ENCODE data around the gene KCNT2. TPM values are rescaled to one million over a fixed set of nuclear protein-coding genes. Genes with fewer than 3 reads are reported as not detected.

The KCNT2 gene
- total RNA-seq, 1 donor from 2014 or later, result not detected

DNA sequence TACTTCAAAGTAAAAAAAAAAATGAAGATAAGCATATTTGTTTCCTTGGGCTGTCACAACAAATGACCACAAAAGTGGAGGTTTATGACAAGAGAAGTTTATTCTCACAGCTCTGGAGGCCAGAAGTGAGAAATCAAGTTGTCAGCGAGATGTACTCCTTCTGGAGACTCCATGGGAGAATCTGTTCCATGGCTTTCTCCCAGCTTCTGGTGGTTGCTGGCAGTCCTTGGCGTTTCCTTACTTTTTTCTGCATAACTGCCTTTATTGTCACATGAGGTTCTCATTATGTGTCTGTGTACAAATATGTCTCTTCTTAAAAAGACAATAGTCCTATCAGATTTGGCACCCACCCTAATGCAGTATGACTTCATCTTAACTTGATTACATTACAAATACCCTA is 398.3 kb downstream of the KCNT2 start:
- DNase-seq, result no peak
- Mint-ChIP-seq H3K36me3 (ENCODE audit: low read depth) (no peaks in the 10 kb centered on the region), H3K4me1 (no peaks in the 10 kb centered on the region), H3K27me3 (no peaks in the 10 kb centered on the region), H3K9me3 (no peaks in the 10 kb centered on the region), H3K27ac (no peak overlapping the region), H3K4me3 (no peak overlapping the region)
- intact Hi-C loops (cut with micrococcal nuclease), result no loop called here

- no peak overlapping the region for H3K27ac Mint-ChIP-seq
- intact Hi-C loops (cut with micrococcal nuclease), result no loop called here
- H3K27me3 Mint-ChIP-seq, result no peaks in the 10 kb centered on the region
- no peaks in the 10 kb centered on the region for H3K4me1 Mint-ChIP-seq
- no peak overlapping the region for H3K4me3 Mint-ChIP-seq
- H3K36me3 Mint-ChIP-seq (ENCODE audit: low read depth), result no peaks in the 10 kb centered on the region
- H3K9me3 Mint-ChIP-seq, result no peaks in the 10 kb centered on the region
- DNase-seq, result no peak
Measured at GRCh38 chr1:196209265-196209664, 399.0 kb downstream of the KCNT2 start.

GRCh38 chr1:196207612-196208217 is 400.5 kb downstream of the KCNT2 start:
- intact Hi-C loops (cut with micrococcal nuclease), result no loop called here
- DNase-seq, result no peak
- Mint-ChIP-seq H3K27me3 (no peaks in the 10 kb centered on the region), H3K36me3 (ENCODE audit: low read depth) (no peaks in the 10 kb centered on the region), H3K4me1 (no peaks in the 10 kb centered on the region), H3K9me3 (no peaks in the 10 kb centered on the region), H3K4me3 (no peak overlapping the region), H3K27ac (no peak overlapping the region)

- Mint-ChIP-seq H3K4me1 (no peaks in the 10 kb centered on the region), H3K27ac (no peak overlapping the region), H3K36me3 (ENCODE audit: low read depth) (no peaks in the 10 kb centered on the region), H3K9me3 (no peaks in the 10 kb centered on the region), H3K27me3 (no peaks in the 10 kb centered on the region), H3K4me3 (no peak overlapping the region)
- intact Hi-C loops (cut with micrococcal nuclease), result no loop called here
- no peak for DNase-seq
Measured at GRCh38 chr1:196205882-196206281, 402.4 kb downstream of the KCNT2 start.

DNA sequence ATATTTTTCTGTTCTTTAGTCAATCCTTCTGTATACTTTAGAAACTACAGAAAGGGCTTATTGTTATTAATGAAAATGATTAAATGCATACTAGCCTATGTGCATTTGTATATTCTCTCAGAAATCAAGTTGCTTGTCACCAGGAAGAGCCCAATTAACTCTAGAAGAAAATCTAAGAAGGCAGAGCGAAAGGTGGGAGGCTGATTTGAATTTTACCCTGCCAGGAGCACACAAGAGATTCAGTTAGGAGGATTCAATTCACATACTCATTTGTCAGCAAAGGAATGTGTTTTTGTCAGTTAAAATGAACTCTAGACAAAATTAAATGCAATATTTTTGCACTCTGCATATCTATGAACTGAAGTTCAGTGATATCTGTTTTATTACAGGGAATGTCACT is 411.8 kb downstream of the KCNT2 start:
- Mint-ChIP-seq H3K27ac (no peak overlapping the region), H3K36me3 (ENCODE audit: low read depth) (no peaks in the 10 kb centered on the region), H3K4me3 (no peak overlapping the region), H3K4me1 (no peaks in the 10 kb centered on the region), H3K27me3 (no peaks in the 10 kb centered on the region), H3K9me3 (no peaks in the 10 kb centered on the region)
- DNase-seq, result no peak
- intact Hi-C loops (cut with micrococcal nuclease), result no loop called here

- no peak overlapping the region for H3K27ac Mint-ChIP-seq
- no peaks in the 10 kb centered on the region for H3K9me3 Mint-ChIP-seq
- intact Hi-C loops (cut with micrococcal nuclease), result no loop called here
- H3K36me3 Mint-ChIP-seq (ENCODE audit: low read depth), result no peaks in the 10 kb centered on the region
- no peak overlapping the region for H3K4me3 Mint-ChIP-seq
- DNase-seq, result no peak
- H3K27me3 Mint-ChIP-seq, result no peaks in the 10 kb centered on the region
- no peaks in the 10 kb centered on the region for H3K4me1 Mint-ChIP-seq
Measured at GRCh38 chr1:196193896-196194559, 414.2 kb downstream of the KCNT2 start.

DNA sequence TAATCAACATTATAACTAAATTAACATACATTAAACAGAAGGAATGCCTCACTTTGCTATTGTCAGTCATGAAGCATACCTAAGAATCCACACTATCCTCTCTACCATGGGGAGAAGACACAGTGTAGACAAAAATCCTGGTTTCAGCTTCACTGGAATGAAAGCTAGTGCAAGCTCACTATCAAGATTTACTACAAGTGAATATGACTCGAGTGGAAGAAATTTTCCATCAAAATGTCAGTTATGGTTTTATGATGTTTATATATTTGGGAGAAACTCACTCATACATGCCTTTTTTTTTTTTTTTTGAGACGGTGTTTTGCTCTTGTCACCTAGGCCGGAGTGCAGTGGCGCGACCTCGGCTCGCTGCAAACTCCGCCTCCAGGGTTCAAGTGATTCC is 424.3 kb downstream of the KCNT2 start:
- Mint-ChIP-seq H3K4me1 (no peaks in the 10 kb centered on the region), H3K9me3 (no peaks in the 10 kb centered on the region), H3K27ac (no peak overlapping the region), H3K27me3 (no peaks in the 10 kb centered on the region), H3K36me3 (ENCODE audit: low read depth) (no peaks in the 10 kb centered on the region), H3K4me3 (no peak overlapping the region)
- intact Hi-C loops (cut with micrococcal nuclease), result no loop called here
- DNase-seq, result no peak

GRCh38 chr1:196181594-196181878 is 426.7 kb downstream of the KCNT2 start:
- H3K27ac Mint-ChIP-seq, result no peak overlapping the region
- H3K9me3 Mint-ChIP-seq, result no peaks in the 10 kb centered on the region
- H3K4me3 Mint-ChIP-seq, result no peak overlapping the region
- no peak for DNase-seq
- H3K27me3 Mint-ChIP-seq, result no peaks in the 10 kb centered on the region
- intact Hi-C loops (cut with micrococcal nuclease), result no loop called here
- H3K36me3 Mint-ChIP-seq (ENCODE audit: low read depth), result no peaks in the 10 kb centered on the region
- no peaks in the 10 kb centered on the region for H3K4me1 Mint-ChIP-seq

- Mint-ChIP-seq H3K27me3 (no peaks in the 10 kb centered on the region), H3K36me3 (ENCODE audit: low read depth) (no peaks in the 10 kb centered on the region), H3K4me1 (no peaks in the 10 kb centered on the region), H3K9me3 (no peaks in the 10 kb centered on the region), H3K4me3 (no peak overlapping the region), H3K27ac (no peak overlapping the region)
- no peak for DNase-seq
- intact Hi-C loops (cut with micrococcal nuclease), result no loop called here
Measured at GRCh38 chr1:196180847-196181593, 427.2 kb downstream of the KCNT2 start.

DNA sequence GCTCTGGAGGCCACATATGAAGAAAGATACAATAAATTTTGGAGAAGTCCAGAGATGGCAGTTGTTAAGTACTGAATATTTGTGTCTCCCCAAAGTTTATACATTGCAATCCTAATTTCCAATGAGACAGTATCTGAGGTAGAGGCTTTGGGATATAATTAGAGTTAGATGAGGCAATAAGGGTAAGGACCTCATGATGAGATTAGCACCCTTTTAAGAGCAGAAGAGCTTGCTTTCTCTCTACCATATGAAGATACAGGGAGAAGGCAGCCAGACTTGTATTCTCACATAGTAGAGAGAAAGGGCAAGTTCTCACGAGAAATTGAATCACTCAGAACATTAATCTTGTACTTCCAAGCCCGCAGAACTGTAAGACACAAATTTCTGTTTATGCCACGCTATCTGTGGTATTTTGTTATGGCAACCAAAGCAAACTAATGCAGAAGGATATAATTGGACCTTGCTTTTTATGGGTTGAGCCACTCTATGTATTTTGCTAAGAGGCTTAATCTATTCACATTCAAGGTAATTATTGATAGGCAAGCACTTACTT is 430.1 kb downstream of the KCNT2 start:
- DNase-seq, result no peak
- Mint-ChIP-seq H3K4me3 (no peak overlapping the region), H3K9me3 (no peaks in the 10 kb centered on the region), H3K27ac (no peak overlapping the region), H3K36me3 (ENCODE audit: low read depth) (no peaks in the 10 kb centered on the region), H3K27me3 (no peaks in the 10 kb centered on the region), H3K4me1 (no peaks in the 10 kb centered on the region)
- intact Hi-C loops (cut with micrococcal nuclease), result no loop called here

Other genes with a start within 250 kb of the KCNT2 start
- 0.16 and 0.17 TPM in 2 replicates for gene CFH, start 43.6 kb upstream of the KCNT2 start, total RNA-seq
- not detected in 2 replicates for gene CFHR3, start 166.4 kb upstream of the KCNT2 start, total RNA-seq
- not detected in 2 replicates for gene CFHR1, start 211.3 kb upstream of the KCNT2 start, total RNA-seq

Data from activated CD4-positive, alpha-beta T cell treated with anti-CD3 and anti-CD28 coated beads, Interleukin-2, amount 10 ng/mL, durations not matched to agents 24 days and 14 days (primary cell).